ENCODE measurements around the gene GIMAP6. TPM values are rescaled to one million over a fixed set of nuclear protein-coding genes. Genes with fewer than 3 reads are reported as not detected.

The GIMAP6 gene
- total and polyA plus RNA-seq, 2 of the 4 experiments (the other 2 are of a cell fraction): not detected

DNA sequence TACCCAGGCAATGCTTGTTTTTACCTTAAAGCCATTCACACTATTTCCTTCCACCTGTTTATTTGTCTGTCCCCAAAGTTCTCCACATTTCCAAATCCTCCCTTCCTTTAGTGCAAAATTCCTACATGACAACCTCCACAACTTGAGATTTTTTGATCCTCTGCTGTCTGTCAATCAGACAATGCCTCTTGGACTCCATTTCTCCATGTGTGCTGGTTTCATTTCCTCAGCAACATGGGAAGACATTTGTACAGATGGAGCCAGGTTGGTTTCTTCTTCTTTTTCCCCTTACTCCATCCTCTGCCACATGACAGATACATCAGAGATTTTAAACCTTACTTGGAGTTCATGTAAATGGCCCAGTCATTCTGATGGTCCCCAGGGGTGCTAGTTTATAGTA is 34.2 kb upstream of the GIMAP6 start:
- no peak overlapping the region for H3K4me2 ChIP-seq (ENCODE audit: low read depth, low read length)
- H2AFZ ChIP-seq (replicated peaks; ENCODE audit: low read length, poor library complexity): no peak overlapping the region
- no peak overlapping the region for H2BK20ac ChIP-seq (ENCODE audit: low read depth, low read length)
- H4K20me1 ChIP-seq (ENCODE audit: insufficient read depth, low read length): no peaks in the 10 kb centered on the region
- H3K4me3 ChIP-seq (ENCODE audit: insufficient read depth, low read depth, low read length): no peak overlapping the region
- H3K4ac ChIP-seq (ENCODE audit: low read depth, low read length): no peak overlapping the region
- no peaks in the 10 kb centered on the region for H3K9me1 ChIP-seq (ENCODE audit: insufficient read depth, low read length)
- no peaks in the 10 kb centered on the region for H3K79me1 ChIP-seq (ENCODE audit: low read depth in 1 of 2, low read length in 2 of 2)
- no peak overlapping the region for H3K23ac ChIP-seq (ENCODE audit: low read depth, low read length)
- TF ChIP-seq, protein P1, sequence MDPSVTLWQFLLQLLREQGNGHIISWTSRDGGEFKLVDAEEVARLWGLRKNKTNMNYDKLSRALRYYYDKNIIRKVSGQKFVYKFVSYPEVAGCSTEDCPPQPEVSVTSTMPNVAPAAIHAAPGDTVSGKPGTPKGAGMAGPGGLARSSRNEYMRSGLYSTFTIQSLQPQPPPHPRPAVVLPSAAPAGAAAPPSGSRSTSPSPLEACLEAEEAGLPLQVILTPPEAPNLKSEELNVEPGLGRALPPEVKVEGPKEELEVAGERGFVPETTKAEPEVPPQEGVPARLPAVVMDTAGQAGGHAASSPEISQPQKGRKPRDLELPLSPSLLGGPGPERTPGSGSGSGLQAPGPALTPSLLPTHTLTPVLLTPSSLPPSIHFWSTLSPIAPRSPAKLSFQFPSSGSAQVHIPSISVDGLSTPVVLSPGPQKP (IDR thresholded peaks at IDR 0.05; ENCODE audit: borderline replicate concordance, low read depth, low read length): no peak
- TF ChIP-seq POLR2A (IDR thresholded peaks at IDR 0.05; ENCODE audit: low read depth, low read length) (no peak), CEBPB (IDR thresholded peaks at IDR 0.05; ENCODE audit: low read depth, low read length) (no peak), RAD21 (IDR thresholded peaks at IDR 0.05; ENCODE audit: low read length) (no peak), FOS (IDR thresholded peaks at IDR 0.05; ENCODE audit: low read depth, low read length) (no peak), CHD1 (IDR thresholded peaks at IDR 0.05; ENCODE audit: low read depth, low read length) (no peak), MAFK (IDR thresholded peaks at IDR 0.05; ENCODE audit: low read depth, low read length) (no peak), BHLHE40 (IDR thresholded peaks at IDR 0.05; ENCODE audit: low read depth, low read length) (no peak), MAZ (IDR thresholded peaks at IDR 0.05; ENCODE audit: borderline replicate concordance, low read depth, low read length) (no peak), RFX5 (IDR thresholded peaks at IDR 0.05; ENCODE audit: low read depth, low read length) (no peak), RCOR1 (IDR thresholded peaks at IDR 0.05; ENCODE audit: insufficient replicate concordance, low read length) (no peak), NFE2L2 (IDR thresholded peaks at IDR 0.05; ENCODE audit: low read depth, low read length) (no peak), MXI1 (IDR thresholded peaks at IDR 0.05; ENCODE audit: borderline replicate concordance, low read depth, low read length) (no peak), SMC3 (IDR thresholded peaks at IDR 0.05; ENCODE audit: low read depth, low read length) (no peak)
- TF ChIP-seq, protein P2, sequence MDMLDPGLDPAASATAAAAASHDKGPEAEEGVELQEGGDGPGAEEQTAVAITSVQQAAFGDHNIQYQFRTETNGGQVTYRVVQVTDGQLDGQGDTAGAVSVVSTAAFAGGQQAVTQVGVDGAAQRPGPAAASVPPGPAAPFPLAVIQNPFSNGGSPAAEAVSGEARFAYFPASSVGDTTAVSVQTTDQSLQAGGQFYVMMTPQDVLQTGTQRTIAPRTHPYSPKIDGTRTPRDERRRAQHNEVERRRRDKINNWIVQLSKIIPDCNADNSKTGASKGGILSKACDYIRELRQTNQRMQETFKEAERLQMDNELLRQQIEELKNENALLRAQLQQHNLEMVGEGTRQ (IDR thresholded peaks at IDR 0.05; ENCODE audit: low read depth, low read length): no peak
- TF ChIP-seq, protein P3, sequence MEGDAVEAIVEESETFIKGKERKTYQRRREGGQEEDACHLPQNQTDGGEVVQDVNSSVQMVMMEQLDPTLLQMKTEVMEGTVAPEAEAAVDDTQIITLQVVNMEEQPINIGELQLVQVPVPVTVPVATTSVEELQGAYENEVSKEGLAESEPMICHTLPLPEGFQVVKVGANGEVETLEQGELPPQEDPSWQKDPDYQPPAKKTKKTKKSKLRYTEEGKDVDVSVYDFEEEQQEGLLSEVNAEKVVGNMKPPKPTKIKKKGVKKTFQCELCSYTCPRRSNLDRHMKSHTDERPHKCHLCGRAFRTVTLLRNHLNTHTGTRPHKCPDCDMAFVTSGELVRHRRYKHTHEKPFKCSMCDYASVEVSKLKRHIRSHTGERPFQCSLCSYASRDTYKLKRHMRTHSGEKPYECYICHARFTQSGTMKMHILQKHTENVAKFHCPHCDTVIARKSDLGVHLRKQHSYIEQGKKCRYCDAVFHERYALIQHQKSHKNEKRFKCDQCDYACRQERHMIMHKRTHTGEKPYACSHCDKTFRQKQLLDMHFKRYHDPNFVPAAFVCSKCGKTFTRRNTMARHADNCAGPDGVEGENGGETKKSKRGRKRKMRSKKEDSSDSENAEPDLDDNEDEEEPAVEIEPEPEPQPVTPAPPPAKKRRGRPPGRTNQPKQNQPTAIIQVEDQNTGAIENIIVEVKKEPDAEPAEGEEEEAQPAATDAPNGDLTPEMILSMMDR (conservative IDR thresholded peaks at IDR 0.05; ENCODE audit: low read depth, low read length): no peak
- no peak overlapping the region for H2BK120ac ChIP-seq (ENCODE audit: low read depth, low read length)
- H2AK9ac ChIP-seq (replicated peaks; ENCODE audit: low read depth, low read length, poor library complexity): no peak overlapping the region
- H3K9ac ChIP-seq (ENCODE audit: low read depth, low read length): no peak overlapping the region
- H2BK5ac ChIP-seq (ENCODE audit: low read depth, low read length, poor library complexity, severe bottlenecking): no peak overlapping the region
- no peak overlapping the region for H3K18ac ChIP-seq (ENCODE audit: low read depth, low read length)
- H3K27ac ChIP-seq (ENCODE audit: insufficient read depth, low read length): no peak overlapping the region
- POLR2A ChIA-PET (ENCODE audit: unreplicated experiment): no interaction called here
- H2BK15ac ChIP-seq (ENCODE audit: low read depth, low read length): no peak overlapping the region
- dilution Hi-C loops (cut with HindIII; ENCODE audit: low sequenced_read_pairs, unreplicated experiment): no loop called here
- CTCF ChIA-PET: no interaction called here
- no peaks in the 10 kb centered on the region for H3K4me1 ChIP-seq (ENCODE audit: control insufficient read depth, insufficient read depth, low read length)
- H4K91ac ChIP-seq (ENCODE audit: insufficient read depth, low read depth, low read length): no peak overlapping the region
- ATAC-seq (ENCODE audit: low read depth) (no peak), DNase-seq (no peak)
- H2AK5ac ChIP-seq (ENCODE audit: low read depth, low read length): no peak overlapping the region
- no peak overlapping the region for H4K8ac ChIP-seq (ENCODE audit: low read depth in 2 of 2, low read length in 2 of 2)
- H3K36me3 ChIP-seq (ENCODE audit: control insufficient read depth, insufficient read depth, low read length): no peaks in the 10 kb centered on the region
- no peak overlapping the region for H3K56ac ChIP-seq (ENCODE audit: extremely low read depth, insufficient read depth, low read length)
- peaks cover 12% of the 10 kb centered on the region for H3K9me3 ChIP-seq (ENCODE audit: control insufficient read depth, insufficient read depth, low read length)
- in situ Hi-C loops (cut with MboI; ENCODE audit: low sequenced_read_pairs): no loop called here
- no peak overlapping the region for H4K5ac ChIP-seq (ENCODE audit: low read depth, low read length)
- BruUV-seq (replicated peaks): no TSS peak
- no peaks in the 10 kb centered on the region for H3K27me3 ChIP-seq (ENCODE audit: control insufficient read depth, insufficient read depth, low read length)
- intact Hi-C loops (cut with micrococcal nuclease): no loop called here
- H3K14ac ChIP-seq (replicated peaks; ENCODE audit: low read depth, low read length): no peak overlapping the region
